Lower leg skin (tissue), 3 donors: ENCODE measurements around the gene SUCLG1.

Experiments used
- POLR2A ChIP-seq, 2 donors: fragments of 450-650 bp; IDR thresholded peaks; one replicate each; pipeline ENCODE4 v1.6.1; 2016 to 2017; ENCODE audit warnings: antibody characterized with exemption in 2 of 2, mild to moderate bottlenecking in 1 of 2, moderate library complexity in 1 of 2
- TF ChIP-seq, protein P1 (sequence below), 3 donors: fragments of 450-650 bp; IDR thresholded peaks; one replicate each; pipeline ENCODE4 v1.5.1; 2016; ENCODE audit warnings: antibody characterized with exemption in 3 of 3, mild to moderate bottlenecking in 3 of 3, moderate library complexity in 2 of 3

DNA sequence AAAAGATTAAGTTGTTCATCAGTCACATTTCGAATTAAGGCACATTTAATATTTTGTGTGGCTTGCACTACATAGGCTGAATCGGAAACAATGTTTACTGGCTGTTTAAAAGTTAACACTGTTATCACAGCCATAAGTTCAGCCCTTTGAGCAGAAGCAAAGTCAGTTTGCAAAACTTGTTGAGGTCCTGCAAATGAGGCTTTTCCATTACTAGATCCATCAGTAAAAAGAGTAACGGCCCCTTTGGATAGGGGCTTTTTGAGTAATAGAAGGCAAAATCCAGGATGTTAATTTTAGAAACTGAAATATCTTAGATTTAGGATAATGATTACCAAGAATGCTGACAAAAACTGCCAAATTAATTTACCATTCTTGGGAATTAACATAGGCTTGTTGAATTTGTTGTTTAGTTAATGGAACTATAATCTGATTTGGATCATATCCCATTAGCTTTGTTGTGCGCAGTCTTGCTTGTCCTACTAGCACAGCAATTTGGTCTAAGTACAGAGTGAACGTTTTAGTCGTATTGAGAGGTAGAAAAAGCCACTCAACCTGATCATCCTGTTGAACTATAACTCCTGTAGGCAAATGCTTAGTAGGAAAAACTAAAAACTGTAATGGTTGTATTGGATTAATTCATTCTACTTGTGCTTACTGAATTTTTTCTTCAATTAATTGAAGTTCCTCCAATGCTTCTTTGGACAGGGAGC lies 13.9 kb upstream of the SUCLG1 start:
- TF ChIP-seq, protein P1, sequence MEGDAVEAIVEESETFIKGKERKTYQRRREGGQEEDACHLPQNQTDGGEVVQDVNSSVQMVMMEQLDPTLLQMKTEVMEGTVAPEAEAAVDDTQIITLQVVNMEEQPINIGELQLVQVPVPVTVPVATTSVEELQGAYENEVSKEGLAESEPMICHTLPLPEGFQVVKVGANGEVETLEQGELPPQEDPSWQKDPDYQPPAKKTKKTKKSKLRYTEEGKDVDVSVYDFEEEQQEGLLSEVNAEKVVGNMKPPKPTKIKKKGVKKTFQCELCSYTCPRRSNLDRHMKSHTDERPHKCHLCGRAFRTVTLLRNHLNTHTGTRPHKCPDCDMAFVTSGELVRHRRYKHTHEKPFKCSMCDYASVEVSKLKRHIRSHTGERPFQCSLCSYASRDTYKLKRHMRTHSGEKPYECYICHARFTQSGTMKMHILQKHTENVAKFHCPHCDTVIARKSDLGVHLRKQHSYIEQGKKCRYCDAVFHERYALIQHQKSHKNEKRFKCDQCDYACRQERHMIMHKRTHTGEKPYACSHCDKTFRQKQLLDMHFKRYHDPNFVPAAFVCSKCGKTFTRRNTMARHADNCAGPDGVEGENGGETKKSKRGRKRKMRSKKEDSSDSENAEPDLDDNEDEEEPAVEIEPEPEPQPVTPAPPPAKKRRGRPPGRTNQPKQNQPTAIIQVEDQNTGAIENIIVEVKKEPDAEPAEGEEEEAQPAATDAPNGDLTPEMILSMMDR (IDR thresholded peaks at IDR 0.05) = no peak
- no peak for TF ChIP-seq POLR2A (IDR thresholded peaks at IDR 0.05)
